ENCODE data around the gene OPCML. TPM values are rescaled to one million over a fixed set of nuclear protein-coding genes. Genes with fewer than 3 reads are reported as not detected.

OPCML gene
- total and polyA plus RNA-seq, 2 of the 13 experiments (the other 11 are each of a cell fraction or from before 2014, with no cell fraction given) = not detected

- Histone ChIP-seq H3K4me2 (ENCODE audit: low read depth, low read length) (no peak overlapping the region), H3K9ac (ENCODE audit: insufficient read depth, low read depth, low read length) (no peak overlapping the region), H3K27me3 (ENCODE audit: control insufficient read depth in 1 of 2, insufficient read depth in 2 of 2, low read length in 2 of 2) (peaks cover 0 to 9% of the 10 kb centered on the region in 2 experiments; a peak in 2 of 5 replicates), H3K4me1 (ENCODE audit: insufficient read depth, low read length) (no peaks in the 10 kb centered on the region), H3K79me2 (ENCODE audit: insufficient read depth, low read length) (no peaks in the 10 kb centered on the region), H2AFZ (ENCODE audit: low read length) (no peak overlapping the region), H3K36me3 (replicated peaks in 1 of 2; ENCODE audit: control insufficient read depth in 1 of 2, insufficient read depth in 2 of 2, low read length in 2 of 2) (no peaks in the 10 kb centered on the region), H3K27ac (ENCODE audit: extremely low read length, insufficient read depth, low read length) (no peak overlapping the region), H4K20me1 (ENCODE audit: insufficient read depth, low read length) (no peaks in the 10 kb centered on the region), H3K9me3 (ENCODE audit: low read length) (no peaks in the 10 kb centered on the region), H3K4me3 (replicated peaks in 1 of 3; ENCODE audit: insufficient read depth in 1 of 3, low read depth in 2 of 3, low read length in 3 of 3) (no peak overlapping the region)
- ChIA-PET CTCF (ENCODE audit: low intra/inter-chr PET ratio, low total read pairs) (no interaction called here), POLR2A (no interaction called here)
- in situ Hi-C loops (cut with HindIII; ENCODE audit: extremely low pct_ligation_motif_present, low pct_unique_long_range_greater_than_20kb) = no loop called here
- intact Hi-C loops (cut with micrococcal nuclease; ENCODE audit: unreplicated experiment) = no loop called here
- 0% methylated on average over 2 of the region's 3 CpGs for WGBS (ENCODE audit: low lambda C conversion rate)
- FAIRE-seq (no peak), DNase-seq (ENCODE audit: low spot score) (no peak), ATAC-seq (peak; percentile 39; the same call in 2 of the 3 replicates)
- no peak for TF ChIP-seq CSRNP2 (CRISPR knock-in tag; conservative IDR thresholded peaks at IDR 0.05; ENCODE audit: low read depth)
- TF ChIP-seq ARID3A (IDR thresholded peaks at IDR 0.05; ENCODE audit: low read depth, low read length) = no peak
- no peak for TF ChIP-seq ZNF629 (CRISPR knock-in tag; conservative IDR thresholded peaks at IDR 0.05)
- TF ChIP-seq ZNF615 (CRISPR knock-in tag; IDR thresholded peaks at IDR 0.05; ENCODE audit: borderline replicate concordance) = no peak
- no peak for TF ChIP-seq ZUFSP (CRISPR knock-in tag; IDR thresholded peaks at IDR 0.05; ENCODE audit: borderline replicate concordance)
- TF ChIP-seq BCL6 (CRISPR knock-in tag; IDR thresholded peaks at IDR 0.05) = no peak
- TF ChIP-seq TRAFD1 (CRISPR knock-in tag; IDR thresholded peaks at IDR 0.05; ENCODE audit: borderline replicate concordance) = no peak
- TF ChIP-seq ZSCAN31 (CRISPR knock-in tag; IDR thresholded peaks at IDR 0.05; ENCODE audit: low read depth) = no peak
- no peak for TF ChIP-seq NFATC3 (CRISPR knock-in tag; IDR thresholded peaks at IDR 0.05)
- no peak for TF ChIP-seq SPEN (CRISPR knock-in tag; IDR thresholded peaks at IDR 0.05; ENCODE audit: low read depth)
- no peak for TF ChIP-seq HOXA5 (CRISPR knock-in tag; IDR thresholded peaks at IDR 0.05)
- no TSS peak for BruUV-seq (replicated peaks)
These were observed 288.5 kb downstream of the OPCML start for GRCh38 chr11:133243832-133244231.

All from HepG2 (cell line).